Nephron (organoid): ENCODE measurements around the gene RAMP3.

Experiments
- H3K27ac Mint-ChIP-seq, 3 experiments: 2 replicates each; pipeline ENCODE4 v1.8.0; 2020; ENCODE audit warnings: mixed read lengths in 3 of 3, mild to moderate bottlenecking in 2 of 3, moderate library complexity in 1 of 3
- H3K27me3 Mint-ChIP-seq: 2 replicates; pipeline ENCODE4 v1.8.0; 2021; ENCODE audit warnings: low read depth, mild to moderate bottlenecking, moderate library complexity, mixed read lengths
- H3K36me3 Mint-ChIP-seq: 2 replicates; pipeline ENCODE4 v1.8.0; 2020; ENCODE audit warnings: low read depth, mixed read lengths
- H3K4me1 Mint-ChIP-seq: 2 replicates; pipeline ENCODE4 v1.8.0; 2020; ENCODE audit warnings: mixed read lengths
- H3K4me3 Mint-ChIP-seq, 3 experiments: 2 replicates each; pipeline ENCODE4 v1.8.0; 2020; ENCODE audit warnings: mild to moderate bottlenecking in 3 of 3, mixed read lengths in 3 of 3, moderate library complexity in 2 of 3
- H3K9me3 Mint-ChIP-seq: 2 replicates; pipeline ENCODE4 v1.8.0; 2020; ENCODE audit warnings: mixed read lengths
- CTCF ChIP-seq, 3 experiments: fragments of 200-600 bp; sonication (generic); IDR thresholded peaks; one replicate each; pipeline ENCODE4 v1.5.0; 2021; ENCODE audit warnings: antibody characterized with exemption in 3 of 3; ENCODE audit not compliant: unreplicated experiment in 3 of 3

The RAMP3 gene

GRCh38 chr7:45156516-45157272 lies 897 bp upstream of the RAMP3 start:
- Mint-ChIP-seq H3K4me3 (peak overlapping the region in 1 of 3 experiments; percentile 40), H3K27me3 (peaks cover 66% of the 10 kb centered on the region), H3K4me1 (no peaks in the 10 kb centered on the region), H3K27ac (no peak overlapping the region), H3K9me3 (no peaks in the 10 kb centered on the region), H3K36me3 (no peaks in the 10 kb centered on the region)
- no peak for TF ChIP-seq CTCF (IDR thresholded peaks at IDR 0.05; ENCODE audit: unreplicated experiment in 3 of 3)

GRCh38 chr7:45157286-45157652 lies 322 bp upstream of the RAMP3 start:
- Mint-ChIP-seq H3K27me3 (peaks cover 71% of the 10 kb centered on the region), H3K27ac (no peak overlapping the region), H3K36me3 (no peaks in the 10 kb centered on the region), H3K4me3 (peak overlapping the region in 2 of 3 experiments; percentile 10 to 29), H3K4me1 (no peaks in the 10 kb centered on the region), H3K9me3 (no peaks in the 10 kb centered on the region)
- no peak for TF ChIP-seq CTCF (IDR thresholded peaks at IDR 0.05; ENCODE audit: unreplicated experiment in 3 of 3)

- no peaks in the 10 kb centered on the region for H3K9me3 Mint-ChIP-seq
- no peaks in the 10 kb centered on the region for H3K4me1 Mint-ChIP-seq
- no peaks in the 10 kb centered on the region for H3K36me3 Mint-ChIP-seq
- peak overlapping the region in 1 of 3 experiments; percentile 17 for H3K4me3 Mint-ChIP-seq
- TF ChIP-seq CTCF (IDR thresholded peaks at IDR 0.05; ENCODE audit: unreplicated experiment in 3 of 3), result no peak
- H3K27ac Mint-ChIP-seq, result no peak overlapping the region
- peaks cover 76% of the 10 kb centered on the region for H3K27me3 Mint-ChIP-seq
Measured at GRCh38 chr7:45158471-45158870, 880 bp downstream of the RAMP3 start.

- no peak for TF ChIP-seq CTCF (IDR thresholded peaks at IDR 0.05; ENCODE audit: unreplicated experiment in 3 of 3)
- Mint-ChIP-seq H3K9me3 (no peaks in the 10 kb centered on the region), H3K36me3 (no peaks in the 10 kb centered on the region), H3K27ac (no peak overlapping the region), H3K4me3 (no peak overlapping the region), H3K27me3 (peaks cover 78% of the 10 kb centered on the region), H3K4me1 (no peaks in the 10 kb centered on the region)
Measured at GRCh38 chr7:45159296-45159695, 1.7 kb downstream of the RAMP3 start.

GRCh38 chr7:45160417-45160881 lies 2.9 kb downstream of the RAMP3 start:
- no peak for TF ChIP-seq CTCF (IDR thresholded peaks at IDR 0.05; ENCODE audit: unreplicated experiment in 3 of 3)
- Mint-ChIP-seq H3K4me1 (no peaks in the 10 kb centered on the region), H3K4me3 (no peak overlapping the region), H3K36me3 (no peaks in the 10 kb centered on the region), H3K27me3 (peaks cover 70% of the 10 kb centered on the region), H3K9me3 (peaks cover 5% of the 10 kb centered on the region), H3K27ac (no peak overlapping the region)

GRCh38 chr7:45161138-45161537 lies 3.5 kb downstream of the RAMP3 start:
- no peak for TF ChIP-seq CTCF (IDR thresholded peaks at IDR 0.05; ENCODE audit: unreplicated experiment in 3 of 3)
- H3K4me3 Mint-ChIP-seq, result no peak overlapping the region
- H3K27me3 Mint-ChIP-seq, result peaks cover 63% of the 10 kb centered on the region
- H3K9me3 Mint-ChIP-seq, result peaks cover 5% of the 10 kb centered on the region
- H3K27ac Mint-ChIP-seq, result no peak overlapping the region
- no peaks in the 10 kb centered on the region for H3K36me3 Mint-ChIP-seq
- no peaks in the 10 kb centered on the region for H3K4me1 Mint-ChIP-seq
